GM19238 (cell line): ENCODE measurements around the gene MOSPD3.

ENCODE experiments used
- DNase-seq: peaks from one replicate; pipeline ENCODE4 v3.0.0; 2011; ENCODE audit warnings: low spot score; ENCODE audit not compliant: insufficient read length

Gene MOSPD3

DNA sequence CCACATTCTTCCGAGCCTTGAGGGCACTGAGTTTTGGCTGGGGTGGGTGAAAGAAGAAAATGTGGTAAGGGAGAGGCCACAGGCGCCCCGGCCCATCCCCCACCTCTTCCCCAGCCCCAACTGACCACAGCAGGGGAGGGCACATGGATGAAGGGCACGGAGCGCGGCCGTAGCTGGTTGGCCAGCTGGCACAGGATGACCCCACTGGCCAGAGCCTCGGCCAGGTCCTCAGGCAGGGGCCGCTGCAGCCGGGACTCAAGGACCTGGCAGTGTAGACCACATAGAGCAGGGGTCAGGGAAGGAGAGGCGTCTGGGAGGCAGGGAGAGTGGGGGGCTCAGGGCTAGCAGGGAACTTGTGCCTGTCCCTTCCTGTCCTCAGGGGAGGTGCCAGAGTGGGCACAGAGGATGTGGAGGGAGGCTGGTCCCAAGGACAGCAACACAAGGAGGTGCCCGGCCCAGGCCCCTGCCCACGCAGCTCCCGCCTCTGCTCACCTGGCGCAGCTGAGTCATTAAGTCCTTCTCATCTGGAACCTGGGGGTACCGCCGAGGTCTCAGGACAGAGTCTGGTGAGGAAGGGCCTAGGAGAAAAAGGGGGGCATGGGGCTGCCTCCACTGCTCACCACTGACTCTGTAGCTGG is 36.5 kb upstream of the MOSPD3 start:
- DNase-seq = no peak

DNA sequence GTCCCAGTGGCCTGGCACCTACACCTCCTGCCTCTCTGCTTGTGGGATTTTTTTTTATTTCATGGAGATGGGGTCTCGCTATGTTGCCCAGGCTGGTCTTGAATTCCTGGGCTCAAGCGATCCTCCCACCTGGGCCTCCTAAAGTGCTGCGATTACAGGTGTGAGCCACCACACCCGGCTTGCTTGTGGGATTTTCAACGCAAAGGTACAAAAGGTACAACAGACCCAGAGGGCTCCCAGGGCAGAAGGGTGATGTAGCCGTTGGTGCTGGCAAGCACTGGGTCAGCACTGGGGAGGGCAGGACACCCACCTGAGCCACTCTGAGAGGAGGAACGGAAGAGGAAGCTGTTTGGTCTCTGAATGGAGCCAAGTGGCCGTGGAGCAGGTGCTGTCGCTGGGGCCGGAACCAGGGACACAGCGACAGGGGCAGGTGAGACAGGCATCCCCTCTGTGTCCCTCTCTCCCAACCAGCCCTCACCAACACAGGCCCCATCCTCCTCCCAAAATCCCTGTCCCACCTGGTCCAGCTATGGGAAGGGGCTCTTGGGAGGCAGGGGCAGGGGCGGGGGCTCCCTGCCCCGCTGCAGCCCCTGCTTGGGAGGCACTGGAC is 35.9 kb upstream of the MOSPD3 start:
- DNase-seq = no peak

DNA sequence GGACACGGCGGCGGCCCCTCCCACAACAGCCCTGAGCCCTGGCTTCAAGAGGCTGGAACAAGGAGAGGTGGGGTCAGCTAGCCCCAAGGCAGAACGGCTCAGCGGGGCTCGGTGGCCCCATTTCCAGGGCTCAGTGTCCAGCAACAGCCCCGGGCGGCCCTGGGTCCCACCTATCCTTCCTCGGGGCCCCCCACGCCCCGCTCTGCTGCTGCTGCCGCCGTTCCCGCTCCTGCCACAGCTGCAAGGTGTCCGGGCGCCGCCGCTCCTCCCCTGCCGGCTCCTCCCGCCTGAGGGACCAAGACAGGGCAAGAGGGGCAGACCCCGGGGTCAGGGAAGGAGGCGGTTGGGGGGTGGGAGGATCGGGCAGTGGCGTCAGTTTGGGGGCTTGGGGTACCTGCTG is 35.2 kb upstream of the MOSPD3 start:
- DNase-seq = no peak

DNA sequence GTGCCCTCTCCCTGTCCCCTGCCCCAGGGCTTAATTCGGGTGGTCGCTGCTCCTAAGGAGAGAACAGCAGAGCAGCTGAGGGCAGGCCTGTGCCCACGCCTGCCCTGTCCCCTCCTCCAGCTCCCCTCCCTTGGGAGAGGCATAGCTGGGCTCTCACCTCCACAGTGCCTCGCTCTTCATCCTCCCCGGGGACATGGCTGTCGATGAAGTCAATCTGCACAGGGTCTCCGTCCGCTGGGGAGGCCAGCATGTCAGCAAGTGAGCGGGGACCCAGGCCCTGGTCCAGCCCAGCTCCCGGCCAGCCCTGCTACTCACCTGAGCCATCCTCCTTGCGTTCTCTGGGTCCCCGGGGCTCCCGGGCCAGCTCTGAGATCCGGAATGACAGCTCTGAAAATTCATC is 34.8 kb upstream of the MOSPD3 start:
- DNase-seq = no peak

DNA sequence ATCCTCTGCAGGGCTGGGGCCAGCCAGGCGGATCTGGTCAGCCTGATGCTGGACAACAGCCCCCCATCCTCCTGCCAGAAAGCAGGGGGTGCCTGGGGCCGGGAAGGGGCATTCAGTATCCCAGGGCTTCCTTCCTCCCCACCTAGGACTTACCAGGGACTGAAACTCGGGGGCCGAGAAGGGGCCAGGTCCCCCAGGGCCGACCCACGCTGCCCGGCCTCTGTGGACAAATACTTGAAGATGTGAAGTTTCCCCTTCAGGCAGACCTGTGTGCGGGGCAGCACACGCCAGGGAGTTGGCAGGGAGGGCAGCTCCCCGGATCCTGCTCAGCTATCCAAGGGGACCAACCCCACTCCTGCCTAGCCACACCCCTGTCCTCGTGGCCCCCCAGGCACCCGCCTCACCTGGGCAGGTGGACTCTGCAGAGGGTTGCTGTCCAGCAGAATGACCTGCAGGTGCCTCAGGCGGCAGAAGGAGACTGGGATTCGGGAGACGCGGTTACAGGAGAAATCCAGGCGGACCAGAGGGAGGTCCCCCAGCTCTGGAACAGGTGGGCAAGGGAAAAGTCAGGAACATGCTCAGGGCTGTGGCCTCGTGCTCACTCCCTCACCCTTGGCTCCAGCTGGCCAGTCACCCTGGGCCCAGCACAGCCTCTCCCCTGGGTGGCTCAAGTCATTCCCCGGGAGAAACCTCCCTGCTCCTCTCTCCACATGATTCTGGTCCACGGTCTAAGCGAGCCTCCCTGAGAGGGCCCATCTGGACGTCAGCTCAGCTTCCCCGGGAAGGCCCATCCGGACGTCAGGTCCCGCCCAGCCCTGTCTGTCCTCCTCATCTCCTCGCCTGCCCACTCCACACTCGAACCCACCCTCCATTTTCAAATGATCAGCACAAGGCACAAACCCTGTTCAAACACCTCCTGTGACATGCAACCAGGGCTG is 33.8 kb upstream of the MOSPD3 start:
- no peak for DNase-seq

DNA sequence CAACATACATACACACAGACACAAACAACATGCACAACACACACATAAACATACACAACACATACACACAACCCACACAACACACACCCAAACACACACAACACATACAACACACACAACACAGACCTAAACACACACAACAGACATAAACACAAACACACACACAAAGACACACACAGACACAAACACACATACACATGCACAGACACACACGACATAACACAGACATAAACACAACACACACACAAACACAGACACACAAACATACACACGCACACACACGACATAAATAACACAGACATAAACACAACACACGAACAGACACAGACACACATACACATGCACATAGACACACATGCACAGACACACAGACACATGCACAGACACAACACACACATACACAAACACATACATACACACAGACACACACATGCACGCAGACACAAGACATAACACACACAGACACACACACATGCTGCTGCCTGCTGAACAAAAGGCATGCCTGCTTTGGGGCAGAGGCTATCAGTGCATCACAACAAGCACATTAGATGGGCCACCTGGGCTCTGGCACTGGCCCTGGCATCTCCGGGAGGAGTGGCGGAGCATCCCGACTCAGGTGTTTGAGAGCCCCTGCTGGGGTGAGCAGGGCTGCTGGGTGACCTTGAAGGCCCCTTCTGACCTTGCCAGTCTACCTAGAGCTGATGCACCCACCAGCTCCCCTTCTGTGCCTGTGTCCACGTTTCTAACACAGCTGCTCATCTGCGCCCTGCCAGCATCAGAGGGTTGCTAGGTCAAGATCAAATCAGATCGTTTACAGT is 31.7 kb upstream of the MOSPD3 start:
- DNase-seq = no peak

DNA sequence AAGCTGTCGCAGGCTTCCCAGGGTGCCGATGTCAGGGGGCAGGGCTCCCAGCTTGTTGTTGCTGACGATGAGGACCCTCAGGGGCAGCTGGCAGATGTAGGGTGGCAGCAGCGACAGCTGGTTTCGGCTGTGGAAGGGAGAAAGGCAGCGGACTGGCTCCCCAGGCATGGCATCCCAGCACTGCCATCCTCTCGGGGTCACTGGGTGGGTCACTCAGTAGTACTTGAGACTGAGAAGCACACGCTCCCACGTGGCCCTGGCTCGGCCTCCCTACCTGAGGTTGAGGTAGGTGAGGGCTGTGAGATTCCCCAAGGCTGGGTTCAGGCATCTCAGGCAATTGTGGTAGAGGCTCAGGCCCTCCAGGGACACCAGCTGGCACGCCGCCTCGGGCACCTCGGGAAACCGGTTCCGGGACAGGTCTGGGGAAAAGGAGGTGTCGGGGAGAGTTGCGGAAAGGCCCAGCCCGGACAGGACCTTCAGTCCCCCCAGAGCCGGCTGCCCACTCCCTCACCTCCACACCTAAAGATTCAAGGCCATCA is 30.2 kb upstream of the MOSPD3 start:
- no peak for DNase-seq

DNA sequence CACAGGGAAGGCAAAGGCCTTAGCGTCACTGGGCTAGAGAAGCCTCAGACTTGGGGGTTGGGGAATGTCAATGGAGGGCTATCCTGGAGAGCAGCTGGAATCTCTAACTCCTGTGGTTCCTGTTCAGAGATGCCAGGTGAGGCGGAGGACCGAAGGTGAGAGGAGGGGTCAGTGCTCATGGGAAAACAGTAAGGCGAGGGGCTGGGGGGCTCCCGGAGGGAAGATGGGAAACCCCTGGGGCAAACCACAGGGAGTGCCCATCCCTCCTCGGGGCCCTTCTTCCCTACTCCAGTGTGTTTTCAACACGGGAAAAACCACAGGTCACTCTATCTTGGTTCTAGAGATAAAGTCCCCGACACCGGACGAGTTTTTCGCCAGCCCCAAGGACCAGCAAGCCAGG is 29.7 kb upstream of the MOSPD3 start:
- no peak for DNase-seq

DNA sequence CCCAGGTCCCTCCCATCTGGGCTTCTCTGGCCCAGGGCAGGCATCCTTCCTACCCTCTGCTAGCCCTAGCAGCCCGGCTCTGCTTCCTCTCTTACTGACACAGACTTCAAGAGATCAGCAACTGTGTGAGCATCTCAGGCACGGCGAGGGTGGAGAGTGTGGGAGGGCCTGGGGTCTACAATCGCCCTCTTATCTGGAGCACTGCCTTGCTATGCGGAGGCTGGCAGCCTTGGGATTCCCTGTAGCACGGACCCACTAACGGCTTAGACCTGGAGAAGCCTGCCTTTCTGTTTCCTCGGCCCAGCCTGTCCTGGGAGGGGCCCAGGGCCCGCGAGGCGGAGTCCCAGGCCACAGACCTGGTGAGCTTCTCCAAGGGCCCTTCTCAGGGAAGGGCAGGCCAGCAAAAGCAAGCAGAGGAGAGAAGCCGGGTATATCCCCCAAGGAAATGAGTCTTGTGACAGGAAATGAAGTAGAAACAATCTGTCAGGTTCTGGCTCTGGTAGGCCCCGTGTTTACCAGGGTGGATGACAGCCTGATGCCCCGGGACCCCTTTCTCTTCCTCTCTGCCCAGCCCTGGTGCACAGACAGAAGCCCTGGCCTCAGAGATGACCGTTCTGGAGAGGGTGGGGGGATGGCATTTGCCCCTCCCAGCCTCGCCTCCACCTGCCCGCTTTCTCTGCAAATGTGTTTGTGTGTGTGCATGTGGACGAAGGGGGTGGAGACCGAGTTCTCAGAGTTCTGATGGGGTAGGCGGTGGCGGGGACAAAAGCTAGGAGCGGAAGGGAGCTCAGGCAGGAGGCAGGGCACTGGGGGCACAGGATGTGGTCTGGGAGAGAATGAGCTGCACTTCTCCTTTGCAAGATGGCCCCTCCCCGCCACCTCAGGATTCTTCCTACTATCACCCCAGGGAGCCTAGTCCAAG is 28.9 kb upstream of the MOSPD3 start:
- peak; percentile 65 for DNase-seq

DNA sequence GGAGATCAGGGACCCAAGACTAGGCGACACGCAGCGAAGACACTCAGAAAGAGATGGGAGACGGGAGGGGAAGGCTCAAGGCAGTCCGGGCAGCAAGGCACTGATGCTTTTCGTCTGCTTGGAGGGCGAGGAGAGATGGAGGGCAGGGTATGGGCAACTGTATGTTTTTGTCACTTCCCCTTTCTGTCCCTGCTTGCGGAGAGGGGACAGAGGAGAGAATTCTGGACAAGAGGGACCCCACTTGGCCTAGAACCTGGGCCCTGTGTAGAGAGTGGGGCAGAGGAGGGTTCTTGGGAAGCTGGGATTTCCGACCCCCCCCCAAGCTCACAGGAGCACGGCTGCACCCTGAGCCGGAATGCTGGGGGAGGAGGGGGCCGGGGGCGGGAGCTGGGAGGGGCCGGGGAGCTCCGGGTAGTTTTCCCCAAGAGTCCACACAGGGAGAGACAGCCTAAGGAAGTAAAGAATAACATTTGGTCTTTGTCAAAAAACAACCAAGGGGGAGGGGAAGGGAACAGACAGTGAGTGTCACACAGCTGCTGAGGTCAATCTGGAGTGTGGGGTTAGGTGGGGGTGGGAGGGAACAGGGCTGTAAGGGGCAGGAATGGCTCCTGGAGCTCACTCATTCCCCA is 28.2 kb upstream of the MOSPD3 start:
- no peak for DNase-seq

DNA sequence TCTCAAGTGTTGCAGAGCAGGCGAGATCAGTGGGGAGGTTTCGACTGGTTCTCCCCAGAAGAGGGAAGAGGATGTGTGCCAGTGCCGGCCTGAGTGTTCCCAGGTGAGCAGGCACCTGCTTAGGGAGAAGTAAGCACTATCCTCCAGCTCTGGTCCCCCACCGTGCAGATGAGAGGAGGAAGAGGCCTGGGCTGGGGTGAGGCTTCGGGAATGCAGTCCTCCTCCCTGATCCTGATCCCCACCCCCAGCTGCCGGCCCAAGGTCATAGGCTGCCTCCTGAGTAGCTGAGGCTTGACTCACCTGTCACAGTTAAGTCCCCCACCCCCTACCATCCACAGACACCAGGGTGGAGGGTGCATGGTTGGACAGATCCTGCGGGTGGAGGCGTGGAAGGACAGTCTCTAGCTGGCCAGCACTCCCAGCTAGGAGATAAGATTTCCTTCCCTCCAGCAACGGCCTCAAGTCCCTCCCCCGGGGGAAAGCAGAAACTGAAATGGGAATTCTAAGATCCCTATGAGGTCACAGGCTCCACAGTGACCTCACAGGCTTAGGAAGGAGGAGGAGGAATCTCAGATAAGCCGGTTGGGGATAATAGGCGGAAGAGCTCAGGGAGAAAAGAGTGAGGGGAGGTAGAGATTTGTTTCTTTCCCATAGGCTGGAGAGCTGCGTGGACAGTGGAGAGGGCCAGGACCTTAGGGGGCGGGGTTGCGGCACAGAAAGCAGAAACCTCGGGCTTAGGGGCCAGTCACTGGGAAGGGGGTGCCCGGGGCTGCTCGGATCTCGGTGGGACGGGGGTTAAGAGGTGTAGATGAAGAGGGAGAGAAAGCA is 27.4 kb upstream of the MOSPD3 start:
- DNase-seq = no peak

DNA sequence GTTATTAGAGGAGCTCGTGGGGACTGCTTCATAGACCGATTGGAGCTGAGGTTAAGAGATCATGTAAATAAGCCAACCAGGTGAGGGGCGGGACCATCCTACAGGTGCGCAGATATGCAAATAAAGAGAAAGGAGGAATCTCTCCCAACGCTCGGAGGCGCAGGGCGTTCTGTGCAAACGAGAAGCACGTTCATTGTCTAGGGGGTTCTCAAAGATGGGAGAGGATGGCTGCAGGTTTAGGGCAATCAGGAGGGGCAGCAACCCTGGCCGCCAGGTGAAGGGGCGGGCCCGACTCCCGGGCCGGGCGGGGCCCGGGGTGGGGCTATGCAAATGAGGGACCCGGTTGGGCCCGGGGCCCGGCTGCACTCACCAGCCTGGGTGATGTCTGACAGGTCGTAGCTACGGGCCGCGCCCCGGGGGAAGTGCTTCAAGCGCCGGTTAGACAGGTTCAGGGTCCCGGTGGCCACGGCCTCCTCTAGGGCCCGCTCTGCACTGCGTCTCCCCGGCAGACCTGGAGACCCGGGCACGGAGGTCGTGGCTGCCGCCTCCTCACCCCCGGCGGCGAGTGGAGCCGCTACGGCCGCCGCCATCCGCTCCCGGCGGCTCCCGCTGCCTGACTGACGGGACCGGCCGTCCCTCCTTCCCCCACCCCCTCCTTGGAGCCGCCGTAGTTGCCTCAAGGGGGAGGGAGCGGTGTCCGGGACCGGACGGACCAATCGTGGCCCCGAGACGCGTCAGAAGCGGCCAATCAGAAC is 26.7 kb upstream of the MOSPD3 start, which contains the start of gene LRCH4:
Gene LRCH4 (minus strand): TSS at position 619 of the 755 bp plus-strand sequence. CDS start 29 bp downstream, at position 590.
- peak; percentile 60 for DNase-seq

DNA sequence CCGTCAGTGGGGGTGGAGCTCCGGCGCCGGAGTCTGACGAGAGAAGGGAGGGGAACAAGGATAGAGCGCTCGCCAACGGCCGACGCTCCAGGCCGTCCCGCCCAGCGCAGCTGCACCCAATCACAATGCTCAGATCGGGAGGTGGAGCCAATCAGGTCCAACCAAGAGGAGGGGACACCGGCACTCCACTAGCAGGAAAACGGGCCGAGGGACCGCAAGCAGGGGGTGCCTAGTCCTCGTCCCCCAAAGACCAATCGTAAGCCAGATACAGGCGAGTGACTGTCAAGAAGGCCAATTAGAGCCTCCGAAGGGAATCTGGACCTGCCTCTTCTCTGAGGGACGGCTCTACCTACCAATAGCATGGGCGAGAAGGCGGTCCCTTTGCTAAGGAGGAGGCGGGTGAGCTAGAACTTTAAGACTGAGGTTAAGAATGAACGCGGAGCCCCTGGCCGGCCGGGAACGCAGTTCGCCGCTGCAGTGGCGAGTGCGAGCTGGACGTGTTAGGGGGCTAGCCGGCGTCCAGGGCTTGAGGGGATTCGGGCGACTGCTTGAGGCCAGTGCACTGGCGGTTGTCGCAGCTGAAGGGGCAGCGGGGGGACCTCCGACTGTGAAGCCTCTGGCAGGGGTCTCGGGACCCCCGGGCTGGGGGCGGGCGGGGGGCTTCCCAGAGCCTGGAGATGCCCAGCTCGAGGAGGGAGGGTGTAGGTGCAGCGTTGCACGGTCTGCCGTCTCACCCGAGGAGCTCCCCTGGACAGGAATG is 25.9 kb upstream of the MOSPD3 start, which contains the start of gene FBXO24:
Gene FBXO24 (plus strand): TSS at position 63 of the 760 bp plus-strand sequence. CDS start 298 bp downstream, at position 361.
- DNase-seq = peak; percentile 100

DNA sequence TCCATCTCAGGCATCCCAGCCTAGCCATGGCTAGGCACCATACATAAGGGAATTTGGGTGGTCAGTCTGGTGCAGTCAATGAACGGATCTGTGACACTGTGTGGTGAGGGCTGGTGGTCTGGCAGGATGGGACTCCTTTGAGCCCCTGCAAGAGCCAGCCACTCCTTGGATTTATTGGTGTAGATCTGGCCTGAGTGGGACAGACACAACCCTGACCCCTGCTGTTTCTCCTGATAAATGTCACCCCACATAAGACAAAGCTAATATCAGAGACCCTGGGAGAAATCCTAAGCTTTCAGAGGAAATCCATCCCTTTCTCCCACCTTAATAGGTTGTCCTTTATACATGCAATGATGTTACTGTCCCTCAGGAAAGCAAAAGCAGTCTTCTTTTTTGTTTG is 23.9 kb upstream of the MOSPD3 start:
- no peak for DNase-seq

DNA sequence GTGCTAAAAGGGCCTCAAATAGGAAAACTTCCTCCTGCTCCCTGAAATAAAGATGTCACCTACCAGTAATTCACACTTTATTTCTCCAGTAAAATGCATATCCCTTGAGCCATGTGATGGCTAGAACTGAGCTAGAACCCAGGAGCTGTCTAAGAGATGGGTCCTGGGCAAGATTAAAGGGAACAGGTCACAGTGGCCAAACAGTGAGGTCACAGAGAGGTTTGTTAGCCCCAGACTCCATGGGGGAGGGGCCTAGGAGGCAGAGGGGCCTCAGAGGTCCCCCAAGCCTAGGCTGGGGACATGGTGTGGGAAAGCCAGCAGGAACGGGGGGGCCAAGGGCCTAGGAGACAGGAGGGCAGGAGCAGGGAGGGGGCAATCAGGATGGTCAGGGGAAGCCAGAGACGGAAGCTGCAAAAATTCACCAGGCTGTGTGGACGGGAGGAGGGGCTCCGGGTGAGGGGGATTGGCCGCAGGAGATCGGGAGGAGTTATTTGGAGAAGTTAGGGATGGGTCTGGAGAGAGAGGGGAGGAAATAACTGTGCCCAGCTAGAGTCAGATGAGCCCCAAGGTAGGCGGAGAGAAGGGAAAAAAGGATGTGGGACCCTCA is 22.9 kb upstream of the MOSPD3 start:
- DNase-seq = no peak

DNA sequence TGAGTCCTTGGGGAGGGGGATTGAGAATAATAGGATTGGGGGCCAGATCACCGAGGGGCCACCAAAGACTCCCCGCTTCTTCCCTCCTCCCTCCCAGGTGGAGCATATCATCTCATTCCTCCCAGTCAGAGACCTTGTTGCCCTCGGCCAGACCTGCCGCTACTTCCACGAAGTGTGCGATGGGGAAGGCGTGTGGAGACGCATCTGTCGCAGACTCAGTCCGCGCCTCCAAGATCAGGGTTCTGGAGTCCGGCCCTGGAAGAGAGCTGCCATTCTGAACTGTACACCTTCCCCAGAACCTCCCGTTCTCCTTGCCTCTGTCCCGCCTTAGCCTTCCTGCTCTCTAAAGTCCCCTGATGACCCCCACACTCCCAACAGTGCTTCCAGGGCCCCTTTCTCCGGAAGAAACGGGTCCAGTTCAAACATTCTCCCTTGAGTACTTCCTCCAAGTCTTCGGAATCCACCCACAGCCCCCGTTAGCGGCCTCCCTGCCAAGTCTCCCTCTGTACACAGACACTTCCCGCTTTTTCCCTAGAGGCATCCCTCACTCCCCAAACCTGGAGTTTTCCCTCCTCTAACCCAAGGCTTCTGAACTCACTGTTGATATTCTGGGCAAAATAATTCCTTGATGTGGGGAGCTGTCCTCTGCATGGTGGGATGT is 22.1 kb upstream of the MOSPD3 start:
- no peak for DNase-seq
